ENCODE results near the gene CENPQ.

The CENPQ gene

GRCh38 chr6:49541210-49541724 lies 78.1 kb downstream of the CENPQ start:
- no peak for DNase-seq (ENCODE audit: low read depth)

DNA sequence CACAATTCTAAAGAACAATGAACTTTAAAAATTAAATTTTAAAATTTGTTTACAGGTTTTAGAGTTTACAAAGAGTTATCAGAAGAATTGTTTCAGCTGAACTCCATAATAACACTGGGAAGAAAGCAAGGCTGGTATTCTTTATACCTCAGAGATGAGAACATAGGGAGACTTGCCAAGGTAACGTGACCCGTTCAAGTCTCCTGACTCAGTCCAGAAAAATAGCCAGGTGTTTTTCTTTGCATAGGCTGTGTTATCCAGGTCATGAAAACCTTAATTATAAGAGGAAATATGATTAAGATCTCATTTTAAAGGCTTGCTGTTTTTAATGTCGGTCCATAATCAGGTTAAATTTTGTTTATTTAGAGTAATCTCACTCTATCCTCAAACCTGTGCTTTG lies 78.8 kb downstream of the CENPQ start:
- DNase-seq (ENCODE audit: low read depth): no peak

Data from stimulated activated CD8-positive, alpha-beta memory T cell treated with anti-CD3 and anti-CD28 coated beads, Interleukin-15, amount 100 ng/mL, for 1 hour (primary cell).